COLO668 (cell line): ENCODE data around the gene AFP.
"Not testable (repeated sequence)": the region's sequence is repeated elsewhere in the genome, so short reads cannot be mapped to it uniquely, and the experiment has no call there.

Experiments
- DNase-seq: peaks from one replicate; lab custom pipeline; 2025; ENCODE audit not compliant: unreplicated experiment; lab: John Stamatoyannopoulos, UW

Gene AFP

DNA sequence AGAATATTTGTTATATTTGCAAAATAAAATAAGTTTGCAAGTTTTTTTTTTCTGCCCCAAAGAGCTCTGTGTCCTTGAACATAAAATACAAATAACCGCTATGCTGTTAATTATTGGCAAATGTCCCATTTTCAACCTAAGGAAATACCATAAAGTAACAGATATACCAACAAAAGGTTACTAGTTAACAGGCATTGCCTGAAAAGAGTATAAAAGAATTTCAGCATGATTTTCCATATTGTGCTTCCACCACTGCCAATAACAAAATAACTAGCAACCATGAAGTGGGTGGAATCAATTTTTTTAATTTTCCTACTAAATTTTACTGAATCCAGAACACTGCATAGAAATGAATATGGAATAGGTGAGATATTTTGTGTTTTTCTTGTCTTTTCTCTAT lies at the start of gene AFP:
Gene AFP (plus strand): TSS at position 238 of the 400 bp plus-strand sequence. CDS start 42 bp downstream, at position 280.
- no peak for DNase-seq

DNA sequence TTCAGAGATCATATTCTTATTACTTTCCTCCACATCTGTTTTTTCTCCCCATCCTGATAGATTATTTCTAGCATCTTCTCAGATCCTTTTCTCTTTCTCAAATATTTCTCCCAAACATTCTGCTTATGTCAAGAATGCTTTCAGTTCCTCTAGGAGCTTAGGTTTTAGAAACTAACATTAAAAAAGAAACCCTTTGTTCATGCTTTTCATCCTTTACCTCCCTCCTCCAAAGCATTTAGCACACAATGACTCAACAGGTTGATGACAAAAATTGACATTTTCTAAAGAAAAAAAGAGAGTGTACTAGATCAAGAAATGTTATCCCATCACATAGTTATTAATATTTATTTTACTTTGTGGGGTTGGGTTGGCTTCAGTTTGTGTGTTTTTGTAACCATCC lies 48.5 kb upstream of the AFP start:
- no peak for DNase-seq

DNA sequence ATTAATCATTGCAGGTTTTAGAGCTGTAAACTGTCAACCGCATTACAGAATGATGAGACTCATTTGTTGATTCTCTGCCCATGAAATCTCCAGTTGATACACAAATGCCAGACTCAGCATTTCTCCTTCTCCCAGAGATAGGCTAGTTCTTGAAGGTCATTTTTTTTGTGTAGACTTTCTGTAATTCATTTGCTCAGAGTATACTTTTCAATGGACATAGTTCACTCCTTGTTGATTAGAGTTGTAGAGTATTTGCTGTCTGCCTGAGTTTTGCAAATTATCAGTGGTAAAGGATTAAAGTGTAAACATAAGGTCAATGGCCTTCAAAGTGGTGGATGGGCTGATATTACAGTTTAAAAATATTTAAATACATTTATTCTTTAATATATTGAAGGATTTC lies 47.1 kb upstream of the AFP start:
- no peak for DNase-seq

DNA sequence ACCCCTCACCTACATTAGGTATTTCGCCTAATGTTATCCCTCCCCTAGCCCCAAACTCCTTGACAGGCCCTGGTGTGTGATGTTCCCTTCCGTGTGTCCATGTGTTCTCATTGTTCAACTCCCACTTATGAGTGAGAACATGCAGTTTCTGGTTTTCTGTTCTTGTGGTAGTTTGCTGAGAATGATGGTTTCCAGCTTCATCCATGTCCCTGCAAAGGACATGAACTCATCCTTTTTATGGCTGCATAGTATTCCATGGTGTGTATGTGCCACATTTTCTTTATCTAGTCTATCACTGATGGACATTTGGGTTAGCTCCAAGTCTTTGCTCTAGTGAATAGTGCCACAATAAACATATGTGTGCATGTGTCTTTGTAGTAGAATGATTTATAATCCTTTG lies 46.4 kb upstream of the AFP start:
- not testable (repeated sequence) for DNase-seq

DNA sequence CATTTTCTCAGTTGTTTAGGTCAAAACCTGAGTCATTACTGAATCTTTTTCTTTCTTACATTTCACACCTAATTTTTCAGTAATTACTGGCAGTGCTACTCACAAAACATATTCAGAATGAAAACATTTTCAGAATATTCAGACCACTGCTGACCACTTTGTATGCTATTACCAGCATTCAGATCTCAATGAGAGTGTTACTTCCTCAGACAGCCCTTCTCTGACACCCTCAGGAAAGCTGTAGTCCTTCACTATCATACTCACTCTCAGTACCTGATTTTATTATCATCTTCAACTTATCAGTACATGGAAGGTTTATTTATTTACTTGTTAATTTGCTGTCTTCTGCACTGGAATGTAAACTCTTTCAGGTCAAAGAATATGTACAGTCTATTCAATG lies 44.2 kb upstream of the AFP start:
- no peak for DNase-seq

DNA sequence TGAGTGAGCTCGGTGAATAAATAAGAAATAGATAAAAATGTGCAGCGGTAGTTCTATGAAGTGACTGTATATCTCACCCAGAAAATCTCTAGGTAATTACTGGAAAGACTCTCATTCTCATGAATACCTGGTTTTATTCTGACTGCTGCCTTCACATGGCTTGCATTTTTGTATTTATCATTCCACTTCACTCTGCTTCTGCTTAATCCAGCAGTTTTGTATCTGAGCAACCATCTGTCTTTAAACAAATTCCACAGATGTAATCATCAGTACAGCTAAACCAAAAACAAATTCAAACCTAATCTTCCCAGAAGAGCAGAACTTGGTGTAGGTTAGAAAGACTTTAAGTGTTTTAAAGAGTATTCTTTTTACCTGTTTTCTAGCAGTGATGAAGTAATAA lies 43.1 kb upstream of the AFP start:
- no peak for DNase-seq

DNA sequence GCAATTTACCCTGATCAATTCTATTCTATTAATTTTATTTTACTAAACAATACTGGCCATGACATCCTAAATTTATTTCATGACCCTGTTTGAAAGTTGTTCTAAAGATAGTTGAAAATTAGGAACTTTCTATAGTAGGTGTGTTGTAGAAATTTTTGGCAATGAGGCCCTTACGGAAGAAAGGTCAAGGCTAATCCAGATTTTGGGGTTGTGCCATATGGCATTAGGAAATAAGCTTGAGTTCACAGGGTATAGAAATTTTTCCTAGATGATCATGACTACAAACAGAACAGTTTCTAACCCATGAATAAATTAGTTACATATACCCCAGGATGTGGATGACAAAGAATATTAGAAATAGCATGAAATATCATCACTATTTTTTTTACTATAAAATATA lies 39.7 kb upstream of the AFP start:
- no peak for DNase-seq

DNA sequence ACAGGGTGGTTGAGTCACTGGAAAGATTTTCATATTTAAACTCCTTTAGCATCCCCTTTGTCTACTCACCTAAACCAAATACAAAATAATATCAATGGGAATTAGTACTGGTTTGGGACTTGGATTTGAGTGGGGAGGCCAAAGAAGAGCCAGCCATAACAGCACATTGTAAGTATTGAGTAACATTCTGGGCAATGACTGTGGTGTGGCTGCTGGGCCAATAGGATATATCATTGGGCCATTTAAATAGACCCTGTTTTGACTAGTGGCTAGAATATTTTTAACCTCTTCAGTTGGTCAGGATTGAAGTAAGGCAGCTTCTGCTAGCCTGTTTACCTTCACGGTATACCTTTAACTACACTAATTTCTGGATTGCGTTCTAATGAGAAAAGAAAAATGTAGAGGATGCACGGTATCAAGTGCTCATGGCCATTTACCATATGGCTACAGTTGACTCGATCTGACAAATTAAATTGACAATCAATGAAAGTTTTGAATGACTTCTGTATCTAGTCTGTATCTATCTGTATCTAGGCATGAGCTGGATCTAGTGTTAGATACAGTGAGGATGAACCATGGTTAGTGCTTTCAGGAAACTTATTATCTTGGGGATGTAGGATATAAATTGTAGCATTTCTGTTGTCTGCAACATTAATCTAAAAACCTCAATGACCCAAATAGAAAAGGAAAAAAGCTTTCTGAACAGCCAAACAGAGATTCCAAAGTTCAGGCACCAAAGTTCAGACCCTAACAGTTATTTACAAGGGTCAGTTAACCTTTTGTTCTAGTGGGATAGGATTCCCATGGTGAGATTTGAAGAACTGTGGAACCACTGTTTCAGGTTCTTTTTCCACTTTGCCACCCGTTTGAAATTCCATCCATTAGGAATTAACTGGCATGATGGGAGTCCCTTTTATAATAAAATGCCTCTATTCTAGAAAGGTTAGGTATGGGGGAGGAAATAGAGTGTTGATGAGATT lies 38.7 kb upstream of the AFP start:
- DNase-seq: no peak

DNA sequence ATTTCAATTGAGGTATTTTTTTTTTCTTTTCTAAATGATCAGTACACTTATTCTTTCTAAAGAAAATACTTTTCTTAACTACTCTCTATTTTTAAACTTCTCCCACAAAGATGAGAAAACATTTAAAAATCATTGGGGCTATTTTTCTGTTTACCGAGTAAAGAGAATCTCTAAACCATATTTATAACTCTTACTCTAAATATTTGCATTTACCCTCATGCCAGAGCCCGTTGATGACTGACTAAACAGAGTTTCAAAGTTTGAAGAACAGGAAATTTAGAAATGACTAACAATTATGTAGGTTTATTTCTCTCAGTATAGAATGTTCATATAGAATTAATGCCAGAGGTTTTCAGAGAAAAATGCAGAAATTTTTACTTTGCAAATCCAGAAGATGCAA lies 34.6 kb upstream of the AFP start:
- DNase-seq: no peak

DNA sequence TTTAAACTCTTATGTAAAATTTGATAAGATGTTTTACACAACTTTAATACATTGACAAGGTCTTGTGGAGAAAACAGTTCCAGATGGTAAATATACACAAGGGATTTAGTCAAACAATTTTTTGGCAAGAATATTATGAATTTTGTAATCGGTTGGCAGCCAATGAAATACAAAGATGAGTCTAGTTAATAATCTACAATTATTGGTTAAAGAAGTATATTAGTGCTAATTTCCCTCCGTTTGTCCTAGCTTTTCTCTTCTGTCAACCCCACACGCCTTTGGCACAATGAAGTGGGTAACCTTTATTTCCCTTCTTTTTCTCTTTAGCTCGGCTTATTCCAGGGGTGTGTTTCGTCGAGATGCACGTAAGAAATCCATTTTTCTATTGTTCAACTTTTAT lies 32.0 kb upstream of the AFP start, which contains the start of gene ALB:
Gene ALB (plus strand): TSS at position 246 of the 400 bp plus-strand sequence. CDS start 41 bp downstream, at position 287.
- DNase-seq: no peak

DNA sequence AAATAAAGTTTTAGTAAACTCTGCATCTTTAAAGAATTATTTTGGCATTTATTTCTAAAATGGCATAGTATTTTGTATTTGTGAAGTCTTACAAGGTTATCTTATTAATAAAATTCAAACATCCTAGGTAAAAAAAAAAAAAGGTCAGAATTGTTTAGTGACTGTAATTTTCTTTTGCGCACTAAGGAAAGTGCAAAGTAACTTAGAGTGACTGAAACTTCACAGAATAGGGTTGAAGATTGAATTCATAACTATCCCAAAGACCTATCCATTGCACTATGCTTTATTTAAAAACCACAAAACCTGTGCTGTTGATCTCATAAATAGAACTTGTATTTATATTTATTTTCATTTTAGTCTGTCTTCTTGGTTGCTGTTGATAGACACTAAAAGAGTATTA lies 31.6 kb upstream of the AFP start:
- DNase-seq: no peak

DNA sequence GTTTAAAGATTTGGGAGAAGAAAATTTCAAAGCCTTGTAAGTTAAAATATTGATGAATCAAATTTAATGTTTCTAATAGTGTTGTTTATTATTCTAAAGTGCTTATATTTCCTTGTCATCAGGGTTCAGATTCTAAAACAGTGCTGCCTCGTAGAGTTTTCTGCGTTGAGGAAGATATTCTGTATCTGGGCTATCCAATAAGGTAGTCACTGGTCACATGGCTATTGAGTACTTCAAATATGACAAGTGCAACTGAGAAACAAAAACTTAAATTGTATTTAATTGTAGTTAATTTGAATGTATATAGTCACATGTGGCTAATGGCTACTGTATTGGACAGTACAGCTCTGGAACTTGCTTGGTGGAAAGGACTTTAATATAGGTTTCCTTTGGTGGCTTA lies 30.9 kb upstream of the AFP start:
- no peak for DNase-seq

DNA sequence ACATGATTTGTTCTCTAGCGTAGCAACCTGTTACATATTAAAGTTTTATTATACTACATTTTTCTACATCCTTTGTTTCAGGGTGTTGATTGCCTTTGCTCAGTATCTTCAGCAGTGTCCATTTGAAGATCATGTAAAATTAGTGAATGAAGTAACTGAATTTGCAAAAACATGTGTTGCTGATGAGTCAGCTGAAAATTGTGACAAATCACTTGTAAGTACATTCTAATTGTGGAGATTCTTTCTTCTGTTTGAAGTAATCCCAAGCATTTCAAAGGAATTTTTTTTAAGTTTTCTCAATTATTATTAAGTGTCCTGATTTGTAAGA lies 29.5 kb upstream of the AFP start:
- no peak for DNase-seq

DNA sequence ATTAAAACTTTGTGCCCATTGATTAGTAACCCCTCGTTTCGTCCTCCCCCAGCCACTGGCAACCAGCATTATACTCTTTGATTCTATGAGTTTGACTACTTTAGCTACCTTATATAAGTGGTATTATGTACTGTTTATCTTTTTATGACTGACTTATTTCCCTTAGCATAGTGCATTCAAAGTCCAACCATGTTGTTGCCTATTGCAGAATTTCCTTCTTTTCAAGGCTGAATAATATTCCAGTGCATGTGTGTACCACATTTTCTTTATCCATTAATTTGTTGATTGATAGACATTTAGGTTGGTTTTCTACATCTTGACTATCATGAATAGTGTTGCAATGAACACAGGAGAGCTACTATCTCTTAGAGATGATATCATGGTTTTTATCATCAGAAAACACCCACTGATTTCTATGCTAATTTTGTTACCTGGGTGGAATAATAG lies 28.8 kb upstream of the AFP start:
- no peak for DNase-seq

DNA sequence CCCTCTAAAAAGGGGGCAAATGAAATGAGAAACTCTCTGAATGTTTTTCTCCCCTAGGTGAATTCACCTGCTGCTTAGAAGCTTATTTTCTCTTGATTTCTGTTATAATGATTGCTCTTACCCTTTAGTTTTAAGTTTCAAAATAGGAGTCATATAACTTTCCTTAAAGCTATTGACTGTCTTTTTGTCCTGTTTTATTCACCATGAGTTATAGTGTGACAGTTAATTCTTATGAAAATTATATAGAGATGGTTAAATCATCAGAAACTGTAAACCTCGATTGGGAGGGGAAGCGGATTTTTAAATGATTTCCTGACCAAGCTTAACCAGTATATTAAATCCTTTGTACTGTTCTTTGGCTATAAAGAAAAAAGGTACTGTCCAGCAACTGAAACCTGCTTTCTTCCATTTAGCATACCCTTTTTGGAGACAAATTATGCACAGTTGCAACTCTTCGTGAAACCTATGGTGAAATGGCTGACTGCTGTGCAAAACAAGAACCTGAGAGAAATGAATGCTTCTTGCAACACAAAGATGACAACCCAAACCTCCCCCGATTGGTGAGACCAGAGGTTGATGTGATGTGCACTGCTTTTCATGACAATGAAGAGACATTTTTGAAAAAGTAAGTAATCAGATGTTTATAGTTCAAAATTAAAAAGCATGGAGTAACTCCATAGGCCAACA lies 27.7 kb upstream of the AFP start:
- no peak for DNase-seq

DNA sequence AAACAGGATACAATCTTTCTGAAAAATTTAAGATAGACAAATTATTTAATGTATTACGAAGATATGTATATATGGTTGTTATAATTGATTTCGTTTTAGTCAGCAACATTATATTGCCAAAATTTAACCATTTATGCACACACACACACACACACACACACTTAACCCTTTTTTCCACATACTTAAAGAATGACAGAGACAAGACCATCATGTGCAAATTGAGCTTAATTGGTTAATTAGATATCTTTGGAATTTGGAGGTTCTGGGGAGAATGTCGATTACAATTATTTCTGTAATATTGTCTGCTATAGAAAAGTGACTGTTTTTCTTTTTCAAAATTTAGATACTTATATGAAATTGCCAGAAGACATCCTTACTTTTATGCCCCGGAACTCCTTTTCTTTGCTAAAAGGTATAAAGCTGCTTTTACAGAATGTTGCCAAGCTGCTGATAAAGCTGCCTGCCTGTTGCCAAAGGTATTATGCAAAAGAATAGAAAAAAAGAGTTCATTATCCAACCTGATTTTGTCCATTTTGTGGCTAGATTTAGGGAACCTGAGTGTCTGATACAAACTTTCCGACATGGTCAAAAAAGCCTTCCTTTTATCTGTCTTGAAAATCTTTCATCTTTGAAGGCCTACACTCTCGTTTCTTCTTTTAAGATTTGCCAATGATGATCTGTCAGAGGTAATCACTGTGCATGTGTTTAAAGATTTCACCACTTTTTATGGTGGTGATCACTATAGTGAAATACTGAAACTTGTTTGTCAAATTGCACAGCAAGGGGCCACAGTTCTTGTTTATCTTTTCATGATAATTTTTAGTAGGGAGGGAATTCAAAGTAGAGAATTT lies 26.8 kb upstream of the AFP start:
- DNase-seq: no peak

DNA sequence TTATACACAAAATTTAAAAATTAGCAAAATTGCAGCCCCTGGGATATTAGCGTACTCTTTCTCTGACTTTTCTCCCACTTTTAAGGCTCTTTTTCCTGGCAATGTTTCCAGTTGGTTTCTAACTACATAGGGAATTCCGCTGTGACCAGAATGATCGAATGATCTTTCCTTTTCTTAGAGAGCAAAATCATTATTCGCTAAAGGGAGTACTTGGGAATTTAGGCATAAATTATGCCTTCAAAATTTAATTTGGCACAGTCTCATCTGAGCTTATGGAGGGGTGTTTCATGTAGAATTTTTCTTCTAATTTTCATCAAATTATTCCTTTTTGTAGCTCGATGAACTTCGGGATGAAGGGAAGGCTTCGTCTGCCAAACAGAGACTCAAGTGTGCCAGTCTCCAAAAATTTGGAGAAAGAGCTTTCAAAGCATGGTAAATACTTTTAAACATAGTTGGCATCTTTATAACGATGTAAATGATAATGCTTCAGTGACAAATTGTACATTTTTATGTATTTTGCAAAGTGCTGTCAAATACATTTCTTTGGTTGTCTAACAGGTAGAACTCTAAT lies 26.0 kb upstream of the AFP start:
- DNase-seq: no peak

DNA sequence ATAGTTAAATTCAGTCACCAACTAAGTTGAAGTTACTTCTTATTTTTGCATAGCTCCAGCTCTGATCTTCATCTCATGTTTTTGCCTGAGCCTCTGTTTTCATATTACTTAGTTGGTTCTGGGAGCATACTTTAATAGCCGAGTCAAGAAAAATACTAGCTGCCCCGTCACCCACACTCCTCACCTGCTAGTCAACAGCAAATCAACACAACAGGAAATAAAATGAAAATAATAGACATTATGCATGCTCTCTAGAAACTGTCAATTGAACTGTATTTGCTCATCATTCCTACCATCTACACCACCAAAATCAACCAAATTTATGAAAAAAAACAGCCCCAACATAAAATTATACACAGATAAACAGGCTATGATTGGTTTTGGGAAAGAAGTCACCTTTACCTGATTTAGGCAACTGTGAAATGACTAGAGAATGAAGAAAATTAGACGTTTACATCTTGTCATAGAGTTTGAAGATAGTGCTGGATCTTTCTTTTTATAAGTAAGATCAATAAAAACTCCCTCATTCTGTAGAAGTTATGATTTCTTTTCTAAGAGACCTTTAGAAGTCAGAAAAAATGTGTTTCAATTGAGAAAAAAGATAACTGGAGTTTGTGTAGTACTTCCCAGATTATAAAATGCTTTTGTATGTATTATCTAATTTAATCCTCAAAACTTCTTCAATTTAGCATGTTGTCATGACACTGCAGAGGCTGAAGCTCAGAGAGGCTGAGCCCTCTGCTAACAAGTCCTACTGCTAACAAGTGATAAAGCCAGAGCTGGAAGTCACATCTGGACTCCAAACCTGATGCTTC lies 24.9 kb upstream of the AFP start:
- no peak for DNase-seq

DNA sequence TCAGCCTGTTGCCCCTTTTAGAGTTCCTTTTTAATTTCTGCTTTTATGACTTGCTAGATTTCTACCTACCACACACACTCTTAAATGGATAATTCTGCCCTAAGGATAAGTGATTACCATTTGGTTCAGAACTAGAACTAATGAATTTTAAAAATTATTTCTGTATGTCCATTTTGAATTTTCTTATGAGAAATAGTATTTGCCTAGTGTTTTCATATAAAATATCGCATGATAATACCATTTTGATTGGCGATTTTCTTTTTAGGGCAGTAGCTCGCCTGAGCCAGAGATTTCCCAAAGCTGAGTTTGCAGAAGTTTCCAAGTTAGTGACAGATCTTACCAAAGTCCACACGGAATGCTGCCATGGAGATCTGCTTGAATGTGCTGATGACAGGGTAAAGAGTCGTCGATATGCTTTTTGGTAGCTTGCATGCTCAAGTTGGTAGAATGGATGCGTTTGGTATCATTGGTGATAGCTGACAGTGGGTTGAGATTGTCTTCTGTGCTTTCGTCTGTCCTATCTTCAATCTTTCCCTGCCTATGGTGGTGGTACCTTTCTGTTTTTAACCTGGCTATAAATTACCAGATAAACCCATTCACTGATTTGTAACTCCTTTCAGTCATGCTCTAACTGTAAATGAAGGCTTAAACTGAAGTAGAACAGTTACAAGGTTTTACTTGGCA lies 24.1 kb upstream of the AFP start:
- no peak for DNase-seq
